Mucosa of descending colon (tissue), 3 donors: ENCODE results near the gene STK25. TPM values are rescaled to one million over a fixed set of nuclear protein-coding genes. Genes with fewer than 3 reads are reported as not detected.

ENCODE experiments used
- ATAC-seq: fragments of 200-7000 bp; cut with Tn5 transposase; one replicate; pipeline ENCODE4 v1.9.1; 2020; ENCODE audit warnings: mild to moderate bottlenecking, moderate library complexity
- DNase-seq, 3 donors: peaks; one replicate each; pipeline ENCODE4 v3.0.0-alpha.2; 2020
- H3K36me3 ChIP-seq: fragments of 200-600 bp; one replicate; pipeline ENCODE4 v1.8.0; 2021; ENCODE audit warnings: low read depth, mild to moderate bottlenecking
- H3K4me1 ChIP-seq: fragments of 200-600 bp; one replicate; pipeline ENCODE4 v1.8.0; 2021; ENCODE audit warnings: low read depth, mild to moderate bottlenecking
- H3K4me3 ChIP-seq: fragments of 200-600 bp; one replicate; pipeline ENCODE4 v1.8.0; 2021; ENCODE audit warnings: mild to moderate bottlenecking
- H3K9me3 ChIP-seq: fragments of 200-600 bp; one replicate; pipeline ENCODE4 v1.8.0; 2021; ENCODE audit warnings: mild to moderate bottlenecking
- CTCF ChIP-seq: fragments of 200-600 bp; IDR thresholded peaks from one replicate; pipeline ENCODE4 v1.8.0; 2022; ENCODE audit warnings: antibody characterized with exemption, mild to moderate bottlenecking
- intact Hi-C, 2 donors: fragments of 100-400 bp; cut with DNase I in 1 of 2; cut with micrococcal nuclease in 1 of 2; formaldehyde crosslinking; loops; one replicate each; pipeline versions ENCODE4 v1.11.0 to v1.11.1; 2022; cut with DNase I, micrococcal nuclease
- total RNA-seq, 3 donors: library from RNA; stranded (reverse); fragmentation: NEBNext Ultra II Directional in 2 of 3; extraction: Animal tissue kit (Norgen Biotek cat#: 25700) in 2 of 3; gene quantifications; one replicate each; pipeline versions ENCODE4 v1.2.1 to v1.2.4, GENCODE V29; 2021 to 2023
- donor health status: DM: no; HTN: no; CAD: no; lungs with moderate emphysema.
- donor health status: DM: no; HTN: no; CAD: no.
- donor health status: DM: no; HTN: yes; CAD: no.

Gene STK25
- total RNA-seq, 3 donors from 2014 or later, result 89.8 to 137 (median 129) TPM

- TF ChIP-seq CTCF, result no peak
- Histone ChIP-seq H3K36me3 (no peaks in the 10 kb centered on the region), H3K4me1 (peaks cover 33% of the 10 kb centered on the region), H3K4me3 (no peak overlapping the region), H3K9me3 (no peaks in the 10 kb centered on the region)
- ATAC-seq, result no peak
- intact Hi-C loops, result no loop called here
- no peak for DNase-seq
Measured at GRCh38 chr2:241491549-241492173, 16.7 kb downstream of the STK25 start.

GRCh38 chr2:241490825-241491506 lies 17.4 kb downstream of the STK25 start:
- H3K36me3 ChIP-seq, result no peaks in the 10 kb centered on the region
- no peaks in the 10 kb centered on the region for H3K9me3 ChIP-seq
- ATAC-seq, result no peak
- peaks cover 28% of the 10 kb centered on the region for H3K4me1 ChIP-seq
- DNase-seq, result no peak
- intact Hi-C loops, result no loop called here
- no peak overlapping the region for H3K4me3 ChIP-seq
- no peak for TF ChIP-seq CTCF

GRCh38 chr2:241489733-241490680 lies 18.4 kb downstream of the STK25 start:
- H3K9me3 ChIP-seq, result no peaks in the 10 kb centered on the region
- ATAC-seq (peak; percentile 79), DNase-seq (peak in 2 of 3 donors; percentile 77 to 81)
- no peaks in the 10 kb centered on the region for H3K36me3 ChIP-seq
- peaks cover 22% of the 10 kb centered on the region for H3K4me1 ChIP-seq
- no peak for TF ChIP-seq CTCF
- no peak overlapping the region for H3K4me3 ChIP-seq
- intact Hi-C loops, result no loop called here

- Histone ChIP-seq H3K36me3 (no peaks in the 10 kb centered on the region), H3K9me3 (no peaks in the 10 kb centered on the region), H3K4me1 (peaks cover 14% of the 10 kb centered on the region), H3K4me3 (no peak overlapping the region)
- intact Hi-C loops, result no loop called here
- no peak for DNase-seq
- no peak for TF ChIP-seq CTCF
- no peak for ATAC-seq
Measured at GRCh38 chr2:241489088-241489487, 19.3 kb downstream of the STK25 start.

GRCh38 chr2:241485172-241485911 lies 23.0 kb downstream of the STK25 start:
- TF ChIP-seq CTCF, result no peak
- peaks cover 10% of the 10 kb centered on the region for H3K4me1 ChIP-seq
- no peak overlapping the region for H3K4me3 ChIP-seq
- intact Hi-C loops, result no loop called here
- no peaks in the 10 kb centered on the region for H3K9me3 ChIP-seq
- H3K36me3 ChIP-seq, result no peaks in the 10 kb centered on the region
- no peak for ATAC-seq
- DNase-seq, result no peak
